Liver (tissue), 9 donors: Measurements from ENCODE around the gene HIVEP3. TPM values are rescaled to one million over a fixed set of nuclear protein-coding genes. Genes with fewer than 3 reads are reported as not detected.

ENCODE experiments used
- DNase-seq: peaks from one replicate; pipeline ENCODE4 v3.0.0-alpha.2; 2017; ENCODE audit warnings: low spot score
- H3K27ac ChIP-seq, 2 donors: one replicate each; pipeline ENCODE4 v1.7.0; 2013; ENCODE audit warnings: inconsistent platforms in 2 of 2, low read length in 2 of 2, control low read depth in 1 of 2, low read depth in 1 of 2, mild to moderate bottlenecking in 1 of 2
- H3K27me3 ChIP-seq, 4 donors: one replicate each; pipeline versions ENCODE4 v1.6.1 to v1.7.0; 2013; ENCODE audit warnings: low read length in 3 of 4, inconsistent platforms in 1 of 4, mild to moderate bottlenecking in 1 of 4, moderate library complexity in 1 of 4; ENCODE audit not compliant: control insufficient read depth in 4 of 4, insufficient read depth in 4 of 4
- H3K36me3 ChIP-seq, 4 donors: one replicate each; pipeline versions ENCODE4 v1.6.1 to v1.7.0; 2013; ENCODE audit warnings: low read length in 3 of 4, mild to moderate bottlenecking in 3 of 4, low read depth in 1 of 4, moderate library complexity in 1 of 4; ENCODE audit not compliant: control insufficient read depth in 4 of 4, insufficient read depth in 3 of 4
- H3K4me1 ChIP-seq, 4 donors: one replicate each; pipeline versions ENCODE4 v1.6.1 to v1.7.0; 2013; ENCODE audit warnings: low read length in 3 of 4, mild to moderate bottlenecking in 3 of 4, moderate library complexity in 1 of 4; ENCODE audit not compliant: control insufficient read depth in 4 of 4, insufficient read depth in 4 of 4
- H3K4me3 ChIP-seq, 3 donors: one replicate each; pipeline versions ENCODE4 v1.6.1 to v1.7.0; 2013; ENCODE audit warnings: low read length in 3 of 3, control low read depth in 1 of 3, low read depth in 1 of 3, mild to moderate bottlenecking in 1 of 3
- H3K9ac ChIP-seq, 2 donors: one replicate each; pipeline ENCODE4 v1.7.0; 2013; ENCODE audit warnings: low read length in 2 of 2, mild to moderate bottlenecking in 2 of 2, moderate library complexity in 2 of 2, control low read depth in 1 of 2, low read depth in 1 of 2
- H3K9me3 ChIP-seq, 4 donors: one replicate each; pipeline versions ENCODE4 v1.6.1 to v1.7.0; 2013; ENCODE audit warnings: low read length in 3 of 4; ENCODE audit not compliant: control insufficient read depth in 4 of 4
- ATF3 ChIP-seq: IDR thresholded peaks from 2 replicates; pipeline ENCODE4 v1.6.1; 2016; ENCODE audit warnings: antibody characterized with exemption
- CTCF ChIP-seq: fragments of 150-350 bp; IDR thresholded peaks from 2 replicates; pipeline ENCODE4 v1.5.1; 2017; ENCODE audit warnings: improper control_type of control experiment, low read depth, low read length; ENCODE audit not compliant: missing input control
- EGR1 ChIP-seq, 2 donors: IDR thresholded peaks; 2 replicates each; pipeline ENCODE4 v1.6.1; 2016 to 2018; ENCODE audit warnings: antibody characterized with exemption in 2 of 2, low read depth in 2 of 2
- FOXA2 ChIP-seq: IDR thresholded peaks from 2 replicates; pipeline ENCODE4 v1.6.1; 2016; ENCODE audit warnings: antibody characterized with exemption
- HNF4A ChIP-seq, 2 donors: conservative IDR thresholded peaks; 2 replicates each; pipeline ENCODE4 v1.6.1; 2016; ENCODE audit warnings: antibody characterized with exemption in 2 of 2, mild to moderate bottlenecking in 2 of 2
- HNF4G ChIP-seq: IDR thresholded peaks from 2 replicates; pipeline ENCODE4 v1.6.1; 2016; ENCODE audit warnings: antibody characterized with exemption
- JUND ChIP-seq, 2 donors: IDR thresholded peaks; 2 replicates each; pipeline ENCODE4 v1.6.1; 2016; ENCODE audit warnings: antibody characterized with exemption in 2 of 2
- MAX ChIP-seq: IDR thresholded peaks from 2 replicates; pipeline ENCODE4 v1.6.1; 2016; ENCODE audit warnings: antibody characterized with exemption
- NR2F2 ChIP-seq: IDR thresholded peaks from 2 replicates; pipeline ENCODE4 v1.6.1; 2016; ENCODE audit warnings: antibody characterized with exemption
- RAD21 ChIP-seq, 2 donors: IDR thresholded peaks; 2 replicates each; pipeline ENCODE4 v1.6.1; 2016; ENCODE audit warnings: antibody characterized with exemption in 2 of 2, mild to moderate bottlenecking in 2 of 2
- REST ChIP-seq: IDR thresholded peaks from 2 replicates; pipeline ENCODE4 v1.6.1; 2016; ENCODE audit warnings: antibody characterized with exemption, mild to moderate bottlenecking
- RXRA ChIP-seq, 2 donors: IDR thresholded peaks; 2 replicates each; pipeline ENCODE4 v1.6.1; 2017 to 2018; ENCODE audit warnings: antibody characterized with exemption in 2 of 2, mild to moderate bottlenecking in 1 of 2
- SP1 ChIP-seq: IDR thresholded peaks from 2 replicates; pipeline ENCODE4 v1.6.1; 2018; ENCODE audit warnings: antibody characterized with exemption, mild to moderate bottlenecking
- TAF1 ChIP-seq: conservative IDR thresholded peaks from 2 replicates; pipeline ENCODE4 v1.6.1; 2016; ENCODE audit warnings: antibody characterized with exemption, mild to moderate bottlenecking
- ZBTB33 ChIP-seq: IDR thresholded peaks from 2 replicates; pipeline ENCODE4 v1.6.1; 2016; ENCODE audit warnings: antibody characterized with exemption
- WGBS: extraction: QIAGEN DNeasy Blood & Tissue Kit; methylation state at CpG from one replicate; pipeline ENCODE4 v1.1.7; 2013; 5-methylcytosine and 5-hydroxymethylcytosine counted together
- polyA plus RNA-seq, 2 donors: library from polyadenylated mRNA; stranded (reverse) in 1 of 2; unstranded in 1 of 2; fragments of 200-250 nt in 1 of 2; fragments of >200 nt in 1 of 2; fragmentation: Nextera tagmentation in 1 of 2; extraction: Ambion mirVana in 1 of 2; gene quantifications; one replicate each; pipeline versions ENCODE4 v1.2.1 to v1.2.3, GENCODE V29; 2013 to 2015
- total RNA-seq, 2 donors: library from RNA; depleted of rRNA; stranded (reverse); fragments of >200 nt; gene quantifications; one replicate each; pipeline ENCODE4 v1.2.3, GENCODE V29; 2014
- donor health status: healthy.
- donor health status: healthy.
- donor health status: healthy.
- donor health status: healthy.
- donor health status: healthy.

The HIVEP3 gene
- total and polyA plus RNA-seq, 4 donors: 0.93 to 1.6 (median 1.4) TPM

- TF ChIP-seq FOXA2: no peak
Measured at GRCh38 chr1:41764656-41765055, 154.1 kb downstream of the HIVEP3 start (continued).

GRCh38 chr1:41762777-41763176 lies 155.9 kb downstream of the HIVEP3 start:
- Histone ChIP-seq H3K4me1 (no peaks in the 10 kb centered on the region), H3K9me3 (peaks cover 0 to 10% (median 4%) of the 10 kb centered on the region in 4 donors), H3K9ac (no peak overlapping the region), H3K36me3 (no peaks in the 10 kb centered on the region), H3K4me3 (no peak overlapping the region), H3K27ac (no peak overlapping the region), H3K27me3 (no peaks in the 10 kb centered on the region)
- TF ChIP-seq ATF3 (no peak), RXRA (IDR thresholded peaks at IDR 0.05) (no peak), CTCF (no peak), HNF4A (conservative IDR thresholded peaks at IDR 0.05) (no peak), EGR1 (IDR thresholded peaks at IDR 0.05; ENCODE audit: low read depth in 2 of 2) (no peak), JUND (IDR thresholded peaks at IDR 0.05) (no peak), ZBTB33 (no peak), RAD21 (IDR thresholded peaks at IDR 0.05) (no peak), MAX (no peak), HNF4G (no peak), REST (no peak), SP1 (no peak), FOXA2 (no peak), NR2F2 (no peak), TAF1 (no peak)
- DNase-seq: no peak
- WGBS: 98% methylated on average over 1 of the region's 1 CpG
